ENCODE measurements around the gene CUL1.
"Not testable (repeated sequence)": the region's sequence is repeated elsewhere in the genome, so short reads cannot be mapped to it uniquely, and the experiment has no call there.

CUL1 gene

DNA sequence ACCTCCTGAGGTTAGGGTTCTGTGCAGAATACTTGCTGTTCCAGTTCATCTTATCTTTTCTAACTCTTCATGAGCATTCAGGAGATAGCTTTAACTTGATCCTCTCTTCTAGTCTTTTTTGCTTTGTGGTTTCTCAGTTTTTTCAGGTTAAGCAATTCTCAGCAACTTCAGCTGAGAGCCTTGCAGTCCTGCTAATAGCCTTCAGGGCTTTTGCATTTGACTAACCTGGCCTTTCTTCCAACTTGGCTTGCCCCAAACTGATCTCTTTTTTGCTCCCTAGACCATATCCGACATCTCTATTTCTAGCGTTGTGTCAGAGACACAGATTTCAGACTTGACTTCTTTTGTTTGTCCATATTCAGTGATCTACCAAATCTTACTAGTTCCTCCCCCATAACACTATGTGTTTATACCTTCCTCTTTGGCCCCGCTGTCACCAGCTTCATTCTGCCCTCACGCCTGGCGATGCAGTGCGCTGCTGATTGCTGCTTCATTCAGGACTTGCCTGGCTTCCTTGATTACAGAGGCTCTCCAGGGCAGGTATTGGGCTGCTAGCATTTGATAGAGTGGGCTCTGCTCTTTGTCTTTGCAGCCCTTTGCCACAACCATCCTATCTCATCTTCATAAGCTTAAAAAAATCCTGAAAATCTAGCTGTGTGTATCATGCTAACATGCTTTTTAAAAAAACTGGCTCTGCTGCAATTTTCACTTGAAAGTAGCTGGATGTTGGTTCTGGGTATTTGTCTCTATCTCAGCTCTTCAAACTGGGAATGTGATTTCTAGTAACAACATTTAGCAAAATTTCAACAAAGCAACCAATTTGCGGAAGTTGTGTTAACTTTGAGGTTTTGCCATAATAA is 9.6 kb downstream of the CUL1 start:
- Histone ChIP-seq H4K20me1 (ENCODE audit: insufficient read depth, low read length) (peaks cover 19% of the 10 kb centered on the region), H3K4me2 (ENCODE audit: low read length) (no peak overlapping the region), H3K4me1 (ENCODE audit: insufficient read depth, low read length, severe bottlenecking) (peaks cover 34% of the 10 kb centered on the region), H3K9me2 (ENCODE audit: low read depth, low read length) (no peaks in the 10 kb centered on the region), H3K9ac (ENCODE audit: low read length) (no peak overlapping the region), H3K4me3 (ENCODE audit: low read depth, low read length, poor library complexity, severe bottlenecking) (no peak overlapping the region), H3K9me3 (ENCODE audit: low read length) (no peaks in the 10 kb centered on the region), H3K36me3 (ENCODE audit: insufficient read depth, low read length) (no peaks in the 10 kb centered on the region), H3K27me3 (ENCODE audit: insufficient read depth, low read length) (no peaks in the 10 kb centered on the region), H3K79me2 (ENCODE audit: insufficient read depth, low read length) (peaks cover 91% of the 10 kb centered on the region), H3F3A (ENCODE audit: insufficient read depth, low read length) (no peaks in the 10 kb centered on the region), H3K27ac (ENCODE audit: low read depth, low read length, poor library complexity, severe bottlenecking) (no peak overlapping the region), H2AFZ (ENCODE audit: low read length) (no peak overlapping the region)
- TF ChIP-seq, protein P1, sequence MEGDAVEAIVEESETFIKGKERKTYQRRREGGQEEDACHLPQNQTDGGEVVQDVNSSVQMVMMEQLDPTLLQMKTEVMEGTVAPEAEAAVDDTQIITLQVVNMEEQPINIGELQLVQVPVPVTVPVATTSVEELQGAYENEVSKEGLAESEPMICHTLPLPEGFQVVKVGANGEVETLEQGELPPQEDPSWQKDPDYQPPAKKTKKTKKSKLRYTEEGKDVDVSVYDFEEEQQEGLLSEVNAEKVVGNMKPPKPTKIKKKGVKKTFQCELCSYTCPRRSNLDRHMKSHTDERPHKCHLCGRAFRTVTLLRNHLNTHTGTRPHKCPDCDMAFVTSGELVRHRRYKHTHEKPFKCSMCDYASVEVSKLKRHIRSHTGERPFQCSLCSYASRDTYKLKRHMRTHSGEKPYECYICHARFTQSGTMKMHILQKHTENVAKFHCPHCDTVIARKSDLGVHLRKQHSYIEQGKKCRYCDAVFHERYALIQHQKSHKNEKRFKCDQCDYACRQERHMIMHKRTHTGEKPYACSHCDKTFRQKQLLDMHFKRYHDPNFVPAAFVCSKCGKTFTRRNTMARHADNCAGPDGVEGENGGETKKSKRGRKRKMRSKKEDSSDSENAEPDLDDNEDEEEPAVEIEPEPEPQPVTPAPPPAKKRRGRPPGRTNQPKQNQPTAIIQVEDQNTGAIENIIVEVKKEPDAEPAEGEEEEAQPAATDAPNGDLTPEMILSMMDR (IDR thresholded peaks at IDR 0.05; ENCODE audit: low read length): no peak
- no peak for TF ChIP-seq EZH2 (IDR thresholded peaks at IDR 0.05; ENCODE audit: borderline replicate concordance, low read length)

DNA sequence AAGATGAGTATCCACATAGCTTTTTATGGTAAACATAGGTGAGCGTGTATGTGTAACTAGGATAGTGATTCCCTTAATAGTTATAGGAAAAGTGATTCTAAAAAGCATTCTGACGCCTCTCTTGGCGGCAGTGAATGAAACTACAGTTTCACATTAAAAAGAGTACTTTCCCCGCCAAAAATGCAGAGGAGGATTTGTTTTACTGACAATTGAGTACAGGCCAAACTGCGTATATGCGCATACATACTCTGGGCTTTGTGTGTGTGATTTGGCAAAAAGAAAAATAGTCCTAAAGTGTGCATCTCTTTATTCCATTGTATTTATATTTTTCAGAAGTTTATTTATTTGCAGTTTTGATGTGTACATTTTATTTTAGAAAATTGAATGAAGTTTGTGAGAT is 10.3 kb downstream of the CUL1 start:
- Histone ChIP-seq H3F3A (ENCODE audit: insufficient read depth, low read length) (no peaks in the 10 kb centered on the region), H3K27me3 (ENCODE audit: insufficient read depth, low read length) (no peaks in the 10 kb centered on the region), H3K4me3 (ENCODE audit: low read depth, low read length, poor library complexity, severe bottlenecking) (no peak overlapping the region), H3K9ac (ENCODE audit: low read length) (no peak overlapping the region), H3K27ac (ENCODE audit: low read depth, low read length, poor library complexity, severe bottlenecking) (no peak overlapping the region), H3K36me3 (ENCODE audit: insufficient read depth, low read length) (no peaks in the 10 kb centered on the region), H3K9me3 (ENCODE audit: low read length) (no peaks in the 10 kb centered on the region), H4K20me1 (ENCODE audit: insufficient read depth, low read length) (peaks cover 17% of the 10 kb centered on the region), H3K4me2 (ENCODE audit: low read length) (no peak overlapping the region), H3K4me1 (ENCODE audit: insufficient read depth, low read length, severe bottlenecking) (peaks cover 31% of the 10 kb centered on the region), H2AFZ (ENCODE audit: low read length) (no peak overlapping the region), H3K79me2 (ENCODE audit: insufficient read depth, low read length) (peaks cover 91% of the 10 kb centered on the region), H3K9me2 (ENCODE audit: low read depth, low read length) (no peaks in the 10 kb centered on the region)
- TF ChIP-seq, protein P1 (IDR thresholded peaks at IDR 0.05; ENCODE audit: low read length): no peak
- TF ChIP-seq EZH2 (IDR thresholded peaks at IDR 0.05; ENCODE audit: borderline replicate concordance, low read length): no peak

DNA sequence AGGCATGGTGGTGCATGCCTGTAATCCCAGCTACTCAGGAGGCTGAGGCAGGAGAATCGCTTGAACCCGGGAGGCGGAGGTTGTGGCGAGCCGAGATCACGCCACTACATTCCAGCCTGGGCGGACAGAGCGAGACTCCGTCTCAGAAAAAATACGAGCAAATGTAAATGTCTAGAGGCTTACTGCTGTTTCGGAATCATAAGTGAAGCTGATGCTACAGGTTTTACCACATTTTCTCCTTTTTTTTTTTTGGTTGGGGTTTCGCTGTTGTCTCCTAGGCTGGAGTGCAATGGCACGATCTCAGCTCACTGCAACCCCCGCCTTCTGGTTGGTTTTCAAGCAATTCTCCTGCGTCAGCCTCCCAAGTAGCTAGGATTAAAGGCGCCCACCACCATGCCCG is 11.7 kb downstream of the CUL1 start:
- Histone ChIP-seq H3K79me2 (ENCODE audit: insufficient read depth, low read length) (peaks cover 91% of the 10 kb centered on the region), H3K4me1 (ENCODE audit: insufficient read depth, low read length, severe bottlenecking) (peaks cover 20% of the 10 kb centered on the region), H3K36me3 (ENCODE audit: insufficient read depth, low read length) (peaks cover 10% of the 10 kb centered on the region)
- H2AFZ ChIP-seq (ENCODE audit: low read length); H4K20me1 ChIP-seq (ENCODE audit: insufficient read depth, low read length); H3K9ac ChIP-seq (ENCODE audit: low read length); H3K27ac ChIP-seq (ENCODE audit: low read depth, low read length, poor library complexity, severe bottlenecking); H3K9me2 ChIP-seq (ENCODE audit: low read depth, low read length); H3K9me3 ChIP-seq (ENCODE audit: low read length); H3K4me3 ChIP-seq (ENCODE audit: low read depth, low read length, poor library complexity, severe bottlenecking); H3F3A ChIP-seq (ENCODE audit: insufficient read depth, low read length); H3K4me2 ChIP-seq (ENCODE audit: low read length); H3K27me3 ChIP-seq (ENCODE audit: insufficient read depth, low read length): not testable (repeated sequence)

Measured in OCI-LY1 (cell line).